IPS-NIHi11 (cell line): Measurements from ENCODE around the gene MYO5B.

ENCODE experiments used
- DNase-seq: peaks from one replicate; pipeline ENCODE4 v3.0.0; 2012; ENCODE audit warnings: mixed read lengths, low spot score

Gene MYO5B

DNA sequence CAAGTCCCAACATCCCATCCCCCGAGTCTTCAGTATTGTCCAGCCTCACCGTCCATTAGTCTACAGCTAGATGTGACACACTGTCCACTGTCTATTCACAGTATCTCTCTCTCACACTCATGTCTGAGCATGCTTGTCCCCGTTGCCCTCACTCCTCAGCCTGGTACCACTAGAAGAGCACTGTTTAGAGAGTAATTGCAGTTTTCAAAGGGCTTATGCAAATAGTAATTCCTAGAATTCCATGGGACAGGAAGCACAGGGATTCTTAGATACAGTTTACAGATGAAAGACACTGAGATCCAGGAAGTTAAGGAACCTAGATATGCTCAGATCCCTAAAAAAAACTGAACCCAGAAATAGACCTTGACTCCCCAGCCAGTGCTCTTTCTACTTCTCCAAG is 125.5 kb downstream of the MYO5B start:
- DNase-seq = no peak

DNA sequence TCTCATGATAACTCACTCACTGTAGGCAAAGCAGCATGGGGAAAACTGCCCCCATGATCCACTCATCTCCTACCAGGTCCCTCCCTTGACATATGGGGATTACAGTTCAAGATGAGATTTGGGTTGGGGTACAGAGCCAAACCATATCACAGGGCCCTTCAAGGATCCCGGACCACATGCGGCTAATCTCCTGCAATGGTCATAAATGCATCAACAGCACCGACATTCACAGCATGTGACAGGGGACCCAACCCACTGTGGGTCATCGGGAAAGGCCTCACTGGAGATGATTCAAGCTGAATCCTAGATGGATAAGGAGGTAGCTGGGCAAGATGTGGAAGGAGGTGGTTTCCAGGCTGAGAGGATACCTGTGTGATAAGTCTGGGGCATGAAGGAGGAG is 129.4 kb downstream of the MYO5B start:
- no peak for DNase-seq

DNA sequence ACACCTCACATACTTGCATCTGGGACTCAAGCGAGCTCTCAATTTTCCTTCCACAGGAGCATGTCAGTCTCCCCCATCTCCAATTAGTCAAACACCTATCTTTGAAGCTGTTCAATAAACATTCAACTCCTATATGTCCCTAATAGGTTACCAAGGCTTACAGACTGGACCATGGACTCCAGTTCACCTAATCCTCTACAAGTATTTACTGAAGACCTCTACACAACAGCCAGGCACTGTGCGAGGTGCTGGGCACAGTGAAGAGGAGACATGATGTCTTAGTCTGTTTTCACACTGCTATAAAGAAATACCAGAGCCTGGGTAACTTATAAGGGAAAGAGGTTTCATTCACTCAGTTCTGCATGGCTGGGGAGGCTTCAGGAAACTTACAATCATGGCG is 129.9 kb downstream of the MYO5B start:
- no peak for DNase-seq

DNA sequence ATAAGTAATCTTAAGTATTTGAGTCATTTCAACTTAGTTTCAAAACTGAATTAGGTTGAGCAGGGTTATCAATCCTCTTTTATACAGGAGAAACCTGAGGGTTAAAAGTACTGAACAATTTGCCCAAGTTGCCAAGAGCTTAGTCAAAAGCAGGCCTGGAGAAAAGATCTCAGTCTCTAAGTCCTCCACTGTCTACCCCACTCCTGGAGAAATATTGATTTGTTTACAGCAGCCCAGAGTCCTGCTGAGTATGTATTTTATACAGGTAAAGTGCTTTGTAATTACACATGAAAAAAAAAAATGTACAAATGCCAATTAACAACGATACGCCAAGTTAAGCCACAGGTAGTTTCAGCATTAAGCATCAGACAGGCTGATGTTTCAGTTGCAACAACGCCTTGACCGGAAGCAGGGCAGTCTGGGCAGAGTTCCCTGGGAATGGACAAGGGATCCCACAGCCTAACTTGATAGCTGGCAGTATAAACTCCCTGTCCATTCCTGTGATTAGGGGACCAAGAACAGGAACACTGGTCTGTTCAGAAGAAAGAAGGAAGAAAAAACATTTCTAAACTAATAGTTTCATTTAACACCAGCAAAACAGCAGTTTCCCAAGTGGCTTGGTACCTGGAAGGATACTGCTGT is 132.9 kb downstream of the MYO5B start:
- no peak for DNase-seq

DNA sequence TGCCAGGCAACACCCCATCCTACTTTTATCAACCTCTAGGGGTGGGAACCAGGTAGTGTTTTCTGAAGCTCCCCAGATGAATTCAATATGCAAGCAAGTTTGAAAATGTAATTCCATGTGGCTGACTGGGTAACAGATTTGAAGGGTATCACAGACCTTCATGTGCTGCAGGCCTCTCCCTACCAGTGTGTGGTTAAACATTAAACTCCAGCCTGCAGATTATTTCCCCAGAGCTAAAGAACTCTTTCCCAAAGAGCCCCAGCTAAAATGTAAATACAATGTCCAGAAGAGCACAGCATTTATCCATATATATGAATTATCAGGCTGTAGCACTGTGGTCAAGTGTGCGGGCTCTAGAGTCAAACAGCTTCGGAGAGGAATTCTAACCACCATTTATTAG is 134.1 kb downstream of the MYO5B start:
- no peak for DNase-seq

DNA sequence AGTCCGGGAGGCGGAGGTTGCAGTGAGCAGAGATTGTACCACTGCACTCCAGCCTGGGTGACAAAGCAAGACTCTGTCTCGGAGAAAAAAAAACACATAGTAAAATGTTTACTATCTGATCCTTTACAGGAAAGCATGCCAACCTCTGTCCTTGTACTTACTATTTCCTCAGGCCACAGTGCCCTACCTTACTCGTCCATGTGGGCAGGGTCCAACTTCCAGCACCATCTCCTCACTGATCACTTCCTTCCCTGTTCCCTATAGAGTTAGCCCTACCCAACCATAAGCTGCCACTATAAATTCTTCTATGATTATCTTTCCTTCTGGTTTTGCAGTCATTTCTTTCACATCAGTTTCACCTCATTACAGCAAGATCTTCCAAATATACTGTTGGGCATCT is 136.2 kb downstream of the MYO5B start:
- no peak for DNase-seq

DNA sequence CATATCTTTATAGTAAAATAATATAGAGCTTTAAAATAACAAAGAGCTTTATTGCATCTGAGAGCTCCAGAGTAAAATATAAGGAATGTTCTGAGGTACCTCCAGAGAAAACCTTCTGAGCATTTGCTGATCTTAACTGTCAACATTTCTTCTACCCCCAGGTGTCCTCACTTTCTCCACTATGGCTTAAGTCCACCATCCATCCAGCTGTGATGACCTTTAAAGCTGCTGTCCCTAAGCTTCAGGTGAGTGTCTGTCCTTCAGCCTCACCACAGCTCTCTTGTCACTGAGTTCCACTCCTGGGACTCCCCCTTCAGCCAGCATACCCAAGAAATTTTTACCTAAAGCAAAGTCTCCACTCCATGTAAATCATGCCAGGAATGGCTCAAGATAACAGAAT is 137.9 kb downstream of the MYO5B start:
- no peak for DNase-seq

DNA sequence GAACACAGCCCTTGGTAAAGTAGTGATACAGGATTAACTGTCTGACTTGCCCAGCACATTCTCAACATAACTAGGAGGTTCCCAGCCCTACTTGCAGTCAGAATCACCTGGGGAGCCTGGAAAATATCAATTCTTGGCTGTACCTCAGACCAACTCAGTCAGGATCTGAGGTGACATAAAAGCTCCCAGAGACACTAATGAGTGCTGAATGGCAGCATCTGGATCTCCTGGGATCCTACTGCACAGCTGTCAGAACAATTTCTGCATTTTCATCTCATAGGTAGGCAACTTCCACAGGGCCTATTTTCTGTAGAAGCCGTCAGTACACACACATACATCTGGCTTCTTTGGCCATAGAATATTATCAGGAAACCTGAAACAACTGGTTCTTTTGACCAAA is 138.8 kb downstream of the MYO5B start:
- DNase-seq = no peak

DNA sequence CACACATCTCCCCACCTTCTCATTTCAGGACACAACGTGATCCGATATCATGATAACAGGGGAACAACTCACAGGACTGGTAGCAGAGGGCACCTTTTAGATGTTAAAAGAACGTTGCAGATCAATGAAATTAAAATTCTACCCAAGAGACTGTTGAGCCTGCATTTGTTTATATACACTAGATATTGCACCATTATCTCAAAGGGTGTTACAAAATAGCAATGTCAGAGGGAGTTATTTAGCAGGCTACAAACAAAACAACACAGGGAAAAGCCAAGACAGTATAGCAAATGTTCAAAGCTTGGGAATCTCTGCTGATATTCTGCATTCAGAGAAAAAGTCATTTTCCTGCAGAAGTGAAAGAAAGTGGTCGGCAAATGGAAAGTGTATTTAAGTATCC is 139.5 kb downstream of the MYO5B start:
- no peak for DNase-seq

DNA sequence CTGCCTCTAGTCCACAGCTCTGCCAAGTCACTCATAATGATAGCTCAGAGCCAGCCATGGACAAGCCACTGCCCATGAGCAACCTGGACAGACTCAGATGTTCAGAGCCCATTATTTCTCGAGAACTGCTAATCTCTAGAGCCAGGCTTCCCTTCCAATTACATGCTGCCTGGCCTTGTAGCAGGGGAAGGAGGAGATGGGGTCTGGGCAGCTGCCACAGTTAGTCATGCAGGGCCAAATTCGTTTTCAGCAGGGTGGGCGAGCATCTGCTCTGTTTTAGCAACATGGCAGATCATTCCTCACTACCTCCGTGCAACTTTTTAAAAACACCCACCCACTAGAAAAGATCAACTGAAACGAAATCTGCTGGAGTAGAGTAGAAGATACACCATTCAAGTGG is 141.8 kb downstream of the MYO5B start:
- no peak for DNase-seq

DNA sequence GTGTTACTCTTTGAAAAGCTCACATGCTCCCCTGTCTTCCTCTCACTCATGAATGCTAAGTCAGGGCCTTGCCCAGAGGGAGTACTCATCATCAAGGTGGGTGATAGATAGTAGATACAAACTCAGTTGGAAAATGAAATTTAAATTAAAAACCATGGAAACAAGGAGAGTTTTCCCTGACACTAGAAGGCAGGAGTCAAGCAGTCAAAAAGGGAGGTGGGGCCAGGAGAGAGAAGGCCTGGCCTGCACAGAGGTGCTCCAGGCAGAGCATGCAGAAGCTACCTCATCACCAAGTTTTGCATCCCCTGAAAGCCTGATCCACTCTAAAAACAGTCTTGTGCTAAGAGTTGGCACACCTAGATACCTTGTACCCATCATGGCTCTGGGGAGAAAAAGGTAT is 143.7 kb downstream of the MYO5B start:
- peak; percentile 59 for DNase-seq

DNA sequence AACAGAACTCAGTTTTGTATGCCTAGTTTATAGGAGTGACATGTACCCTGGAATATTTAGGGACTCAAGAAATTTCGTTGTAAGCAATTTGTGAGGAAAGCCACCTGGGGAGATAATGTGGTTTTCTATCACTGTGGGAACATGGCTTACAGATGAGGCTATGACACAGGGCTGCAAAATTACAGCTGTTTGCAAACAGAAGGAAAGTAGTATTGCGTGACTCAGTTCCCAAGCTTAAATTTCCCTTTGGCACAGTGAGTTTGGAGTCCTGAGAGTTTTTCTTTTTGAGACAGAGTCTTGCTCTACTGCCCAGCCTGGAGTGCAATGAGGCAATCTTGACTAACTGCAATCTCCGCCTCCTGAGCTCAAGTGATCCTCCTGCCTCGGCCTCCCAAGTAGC is 149.8 kb downstream of the MYO5B start:
- no peak for DNase-seq

DNA sequence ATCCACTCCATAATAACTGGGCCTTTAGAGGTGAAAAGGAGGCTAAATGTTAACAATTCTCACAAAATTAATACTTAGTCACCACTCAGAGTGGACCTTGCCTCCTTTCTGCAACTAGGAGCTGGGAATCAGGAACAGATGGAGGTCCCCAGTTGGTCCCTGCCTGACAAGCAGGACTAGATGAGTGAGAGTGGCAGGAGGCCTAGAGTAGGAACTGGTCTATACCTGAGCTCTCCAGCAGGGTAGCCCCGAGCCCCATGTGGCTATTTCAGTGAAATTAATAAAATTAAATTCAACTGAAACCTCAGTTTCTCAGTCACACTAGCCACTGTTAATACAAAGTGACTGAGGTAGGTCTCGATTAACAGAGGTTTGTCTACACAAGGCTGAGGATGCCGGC is 150.5 kb downstream of the MYO5B start:
- peak; percentile 41 for DNase-seq

DNA sequence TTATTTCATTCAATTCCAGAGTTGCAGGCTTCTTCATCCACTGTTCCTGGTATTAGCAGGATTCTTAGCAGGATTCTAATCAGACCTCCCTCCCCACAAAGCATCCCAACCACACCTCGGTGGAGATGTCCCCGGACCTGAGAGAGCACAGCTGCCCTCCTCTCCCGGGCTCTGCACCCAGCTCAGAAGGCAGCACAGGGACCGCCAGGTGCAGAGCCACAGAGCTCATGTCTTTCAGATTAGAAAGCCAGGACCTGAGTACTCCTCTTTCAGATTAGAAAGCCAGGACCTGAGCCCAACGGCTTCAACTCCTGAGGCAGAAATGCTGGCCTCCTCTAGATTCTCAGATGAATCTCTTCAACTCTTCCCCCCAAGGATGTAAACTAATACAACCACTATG is 152.3 kb downstream of the MYO5B start:
- no peak for DNase-seq

DNA sequence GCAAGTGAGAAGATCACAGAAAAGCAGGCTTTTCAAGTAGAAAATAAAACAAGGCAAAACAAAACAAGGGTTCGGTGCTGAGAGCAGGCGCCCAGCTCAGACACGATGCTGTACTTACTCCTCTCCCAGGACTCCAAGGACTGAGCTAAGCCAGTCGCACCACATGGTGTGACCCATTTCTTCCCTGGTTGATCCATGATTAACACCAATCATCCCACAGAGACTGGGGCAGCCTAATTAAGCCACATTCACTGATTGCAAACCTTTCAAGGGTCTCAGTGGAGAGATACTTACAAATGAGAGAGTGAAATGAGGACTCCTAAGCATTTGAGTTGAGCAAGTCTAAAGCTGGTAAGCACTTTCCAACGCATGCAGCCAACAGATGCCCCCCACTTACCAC is 155.2 kb downstream of the MYO5B start:
- no peak for DNase-seq

DNA sequence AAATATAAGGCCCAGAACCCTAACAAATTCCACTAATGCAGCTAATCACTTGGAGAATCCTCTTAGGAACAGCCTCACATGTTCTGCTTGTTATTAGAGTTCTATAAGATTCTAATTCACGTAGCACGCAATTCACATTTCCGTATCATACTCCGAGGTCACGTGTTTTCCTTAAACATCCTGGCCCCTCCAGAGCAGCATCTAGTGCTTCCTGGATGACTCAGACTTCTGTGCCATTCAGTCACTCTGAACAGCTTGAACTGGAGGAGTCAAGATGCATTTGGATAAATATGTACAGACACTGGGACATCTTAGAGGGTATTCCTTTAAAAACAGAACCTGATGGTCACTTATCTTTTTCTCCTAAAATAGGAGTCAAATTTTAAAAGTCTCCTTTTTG is 156.5 kb downstream of the MYO5B start:
- no peak for DNase-seq

DNA sequence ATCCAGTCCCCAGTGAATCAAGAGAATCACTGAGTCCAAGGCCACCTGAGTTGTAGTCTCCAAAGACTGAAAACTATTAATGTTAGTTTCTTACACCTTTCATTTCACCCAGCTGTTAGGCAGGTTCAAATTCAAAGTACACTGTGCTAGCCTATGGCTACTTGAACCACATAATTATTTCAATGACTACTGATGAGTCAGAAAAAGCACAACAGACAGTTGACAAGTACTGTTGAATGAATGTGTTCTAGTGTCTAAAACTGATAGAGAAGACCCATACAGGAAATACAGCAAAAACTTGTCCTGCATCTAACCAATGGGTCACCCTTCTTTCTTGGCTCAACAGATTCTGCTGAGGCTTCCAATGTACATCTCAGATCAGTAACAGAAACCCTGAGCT is 160.9 kb downstream of the MYO5B start:
- DNase-seq = no peak

DNA sequence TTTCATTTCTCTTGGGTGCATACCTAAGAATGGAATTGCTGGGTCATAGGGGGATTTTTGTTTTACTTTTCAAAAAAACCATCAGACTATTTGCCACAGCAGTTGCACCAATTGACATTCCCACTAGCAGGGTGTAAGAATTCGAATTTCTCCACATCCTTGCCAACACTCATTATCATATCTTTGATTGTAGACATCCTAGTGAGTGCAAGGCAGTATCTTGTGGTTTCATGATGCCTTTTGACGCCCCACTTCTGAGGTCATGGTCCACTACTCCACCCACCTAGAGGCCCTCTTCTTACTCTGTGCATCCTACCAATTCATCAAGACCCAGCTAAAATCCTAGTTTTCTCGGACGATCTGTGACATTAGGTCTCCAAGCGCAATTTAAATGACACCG is 161.9 kb downstream of the MYO5B start:
- DNase-seq = no peak

DNA sequence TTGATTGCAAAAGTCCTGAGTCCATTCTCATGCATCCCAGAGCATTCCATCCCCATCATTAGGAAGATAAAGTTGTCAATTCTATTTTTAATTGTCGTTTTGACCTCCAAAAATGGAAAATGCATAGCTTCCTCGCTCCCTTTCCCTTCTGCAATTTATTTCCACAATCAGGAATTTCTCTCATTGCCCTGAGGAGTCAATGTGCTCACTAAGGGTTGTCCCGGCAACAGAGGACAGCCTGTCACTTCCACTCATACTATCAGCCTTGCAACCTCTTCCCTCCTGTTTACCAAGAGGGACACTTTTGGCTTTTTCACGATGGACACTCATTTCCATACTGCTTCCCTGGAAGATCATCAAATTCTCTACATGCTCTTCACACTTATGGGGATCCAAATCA is 164.8 kb downstream of the MYO5B start:
- DNase-seq = no peak

DNA sequence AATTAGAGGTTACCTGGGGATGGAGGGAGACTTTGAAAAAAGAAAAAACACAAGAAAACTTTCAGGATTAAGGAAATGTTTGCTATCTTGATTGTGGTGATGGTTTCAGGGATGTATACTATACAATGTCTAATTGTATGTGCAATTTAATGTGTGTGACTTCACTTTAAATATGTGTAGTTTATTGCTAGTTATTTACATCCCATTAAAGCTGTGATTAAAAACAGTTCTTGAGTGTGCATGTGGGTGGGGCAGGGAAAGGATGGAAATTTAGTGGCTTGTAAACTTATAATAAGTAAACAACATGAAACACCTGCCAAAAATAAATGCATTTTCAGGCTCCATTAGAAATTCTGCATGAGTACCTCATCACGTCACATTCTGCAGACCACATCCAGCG is 167.0 kb downstream of the MYO5B start:
- DNase-seq = no peak

DNA sequence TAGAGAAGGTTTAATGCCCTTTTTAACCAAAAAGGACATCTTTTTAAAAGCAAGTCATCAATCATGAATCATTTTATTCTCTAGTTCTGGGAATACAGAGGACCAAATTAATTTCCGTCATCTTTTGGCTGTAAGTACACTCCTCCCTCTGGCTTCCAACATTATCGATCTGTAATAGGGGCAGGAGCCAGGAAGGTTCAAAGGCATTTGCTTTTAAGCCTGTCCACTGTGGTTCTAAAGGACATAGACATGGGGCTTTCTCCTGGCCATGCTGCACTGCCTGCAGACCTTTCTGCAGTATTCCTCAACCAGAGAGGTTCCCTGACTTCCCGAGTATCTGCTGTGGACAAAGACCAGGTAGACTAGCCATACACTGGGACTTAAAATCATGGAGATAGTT is 170.5 kb downstream of the MYO5B start:
- DNase-seq = no peak

DNA sequence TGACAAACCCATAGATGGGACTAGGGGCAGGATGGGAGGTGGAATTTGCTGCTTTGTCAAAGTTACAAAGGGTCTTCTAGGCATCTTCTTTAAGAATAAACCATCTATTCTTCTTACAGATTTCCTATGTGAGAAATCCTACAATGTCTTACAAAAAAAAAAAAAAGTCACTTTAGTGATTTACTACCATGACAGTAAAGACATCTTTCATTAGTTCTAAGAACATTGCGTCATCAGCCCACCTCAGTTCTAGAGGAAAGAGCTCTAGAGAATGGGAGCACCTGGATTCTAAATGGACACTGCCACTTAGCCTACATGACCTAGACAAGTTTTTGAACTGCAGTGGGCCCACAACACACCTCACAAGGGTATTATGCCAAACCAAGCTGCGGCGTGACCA is 172.0 kb downstream of the MYO5B start:
- DNase-seq = no peak

DNA sequence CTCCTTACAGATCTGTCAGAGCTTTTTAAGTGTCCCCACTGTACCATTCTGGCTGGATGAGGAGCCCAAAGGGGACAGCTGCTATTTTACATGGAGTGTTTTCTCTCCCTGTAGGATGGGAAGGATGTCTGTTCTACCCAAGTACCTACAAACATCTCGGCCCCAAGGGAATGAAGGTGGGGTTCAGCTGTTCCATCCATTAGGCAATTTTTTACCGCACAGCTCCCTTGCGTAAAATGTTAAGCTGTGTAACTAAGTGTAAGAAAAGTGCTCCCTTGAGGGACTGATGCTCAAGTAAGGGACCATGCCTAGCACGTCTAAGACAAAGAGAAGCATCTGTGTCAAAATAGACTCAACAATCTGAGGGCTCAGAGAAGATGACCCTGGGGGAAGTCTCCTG is 180.3 kb downstream of the MYO5B start:
- DNase-seq = no peak

DNA sequence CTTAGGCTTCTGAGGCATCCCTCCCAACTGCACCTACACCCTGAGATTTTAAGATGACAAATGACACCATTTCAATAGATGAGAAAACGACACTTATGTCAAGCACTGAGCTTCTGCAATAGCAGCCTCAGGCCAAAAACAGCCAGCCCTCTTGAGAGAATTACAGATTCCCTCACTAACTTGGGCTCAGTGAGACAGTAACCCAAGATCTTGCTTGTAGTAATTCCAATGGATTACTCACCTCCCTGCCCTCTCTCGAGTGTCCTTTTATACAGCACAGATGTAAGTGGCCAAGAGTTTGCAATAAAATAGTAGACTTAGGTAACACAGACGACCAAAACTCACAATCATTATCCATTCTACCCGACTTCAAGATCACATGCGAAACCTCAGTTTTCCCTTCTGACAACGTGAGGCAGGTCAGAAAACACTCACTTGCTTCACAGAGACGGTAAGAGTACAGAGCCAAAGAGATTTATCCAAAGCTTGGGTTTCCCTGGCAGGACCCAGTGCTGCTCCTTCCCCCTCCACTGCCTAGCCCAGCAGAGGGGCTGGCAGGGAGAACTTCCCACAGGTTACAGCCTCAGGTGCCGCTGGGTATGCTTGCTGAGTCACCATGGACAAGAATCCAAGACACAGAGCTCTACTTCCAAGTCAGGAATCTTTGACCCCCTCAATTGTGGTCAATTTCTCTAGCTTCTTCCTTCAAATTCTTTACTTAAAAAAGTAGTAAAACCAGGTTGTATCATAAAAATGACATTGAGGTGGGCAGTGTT is 181.4 kb downstream of the MYO5B start:
- no peak for DNase-seq
